Stimulated activated memory B cell treated with anti-CD40 and anti-IgM and Interleukin-4, amounts not matched to agents 10 μg/mL and 1 μg/mL and 100 μg/mL, for 72 hours (primary cell): ENCODE data around the gene KRT86.
"Not testable (repeated sequence)": the region's sequence is repeated elsewhere in the genome, so short reads cannot be mapped to it uniquely, and the experiment has no call there.

Source experiments
- ATAC-seq: fragments of 150-1000 bp; cut with Tn5 transposase; 2 replicates; pipeline ENCODE4 v1.10.0; 2021
- H3K27ac Mint-ChIP-seq: one replicate; pipeline ENCODE4 v1.8.0; 2022; ENCODE audit warnings: mild to moderate bottlenecking, mixed read lengths
- H3K27me3 Mint-ChIP-seq: one replicate; pipeline ENCODE4 v1.8.0; 2022; ENCODE audit warnings: mixed read lengths
- H3K36me3 Mint-ChIP-seq: one replicate; pipeline ENCODE4 v1.8.0; 2022; ENCODE audit warnings: mixed read lengths
- H3K4me1 Mint-ChIP-seq: one replicate; pipeline ENCODE4 v1.8.0; 2022; ENCODE audit warnings: mixed read lengths
- H3K4me3 Mint-ChIP-seq: one replicate; pipeline ENCODE4 v1.8.0; 2022; ENCODE audit warnings: mild to moderate bottlenecking, moderate library complexity, mixed read lengths
- H3K9me3 Mint-ChIP-seq: one replicate; pipeline ENCODE4 v1.8.0; 2022; ENCODE audit warnings: mixed read lengths

KRT86 gene

GRCh38 chr12:52235001-52235764 lies 39.3 kb upstream of the KRT86 start:
- Mint-ChIP-seq H3K4me3 (no peak overlapping the region), H3K27ac (no peak overlapping the region), H3K4me1 (no peaks in the 10 kb centered on the region), H3K36me3 (no peaks in the 10 kb centered on the region), H3K9me3 (no peaks in the 10 kb centered on the region), H3K27me3 (peaks cover 56% of the 10 kb centered on the region)
- no peak for ATAC-seq

DNA sequence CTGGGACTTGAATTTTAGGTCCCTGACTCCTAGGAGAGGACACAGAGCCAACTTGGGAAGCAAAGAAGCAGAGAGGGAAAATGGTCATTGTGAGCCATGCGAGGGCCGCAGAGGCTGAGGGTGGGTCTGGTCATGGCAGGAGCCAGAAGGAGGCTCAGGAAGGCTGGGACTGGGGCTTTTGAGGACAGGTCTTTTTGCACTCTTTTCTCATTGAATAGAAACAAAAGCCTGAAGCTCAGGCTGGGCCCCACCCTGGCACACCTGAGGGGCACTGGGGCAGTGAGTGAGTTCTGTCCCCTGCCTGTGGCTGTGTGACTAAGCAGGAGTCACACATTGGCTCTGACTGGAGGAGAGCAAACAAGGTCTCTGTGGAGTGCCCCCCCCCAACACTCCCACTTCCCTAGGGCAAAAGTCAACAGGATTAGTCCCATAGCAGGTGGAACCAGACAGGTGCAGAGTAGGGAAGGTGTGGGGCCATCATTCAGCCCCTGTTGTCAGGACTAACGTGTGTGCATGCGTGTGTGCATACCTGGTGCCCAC lies 38.6 kb upstream of the KRT86 start:
- H3K27me3 Mint-ChIP-seq = peaks cover 49% of the 10 kb centered on the region
- H3K27ac Mint-ChIP-seq = no peak overlapping the region
- ATAC-seq = no peak
- H3K9me3 Mint-ChIP-seq = no peaks in the 10 kb centered on the region
- H3K4me1 Mint-ChIP-seq = no peaks in the 10 kb centered on the region
- H3K4me3 Mint-ChIP-seq = no peak overlapping the region
- no peaks in the 10 kb centered on the region for H3K36me3 Mint-ChIP-seq

DNA sequence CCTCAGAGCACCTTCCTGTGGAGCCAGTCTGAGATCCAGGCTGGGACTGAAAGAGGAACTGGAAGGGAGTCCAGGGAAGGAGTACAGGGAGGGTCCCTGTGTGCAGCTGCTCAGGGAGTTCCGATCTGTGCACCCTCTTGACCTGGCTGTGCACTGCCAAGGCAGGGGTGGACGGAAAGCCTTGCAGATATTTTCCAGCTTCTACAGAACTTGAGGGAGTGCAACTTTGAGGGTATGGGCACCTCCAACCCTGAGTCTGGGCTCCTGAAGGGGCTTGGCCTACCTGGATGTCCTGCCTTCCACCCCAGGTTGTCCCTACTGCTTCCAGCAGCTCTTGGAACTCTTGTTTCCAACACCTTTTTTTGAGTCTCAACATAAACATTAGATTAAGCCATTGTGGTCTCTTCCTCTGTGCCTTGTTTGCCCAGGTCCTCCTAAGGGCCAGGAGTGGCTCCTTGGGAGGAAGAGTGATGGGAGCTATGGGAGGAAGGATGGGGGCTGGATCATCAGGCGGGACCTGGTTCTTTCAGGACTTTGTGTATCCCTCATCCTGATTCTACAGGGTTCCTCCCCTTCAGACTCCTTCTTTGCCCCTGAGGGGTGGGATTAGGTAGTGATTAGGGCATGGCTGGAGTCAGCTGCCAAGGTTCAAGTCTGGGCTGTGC lies 37.9 kb upstream of the KRT86 start:
- H3K9me3 Mint-ChIP-seq = no peaks in the 10 kb centered on the region
- H3K27ac Mint-ChIP-seq = no peak overlapping the region
- H3K36me3 Mint-ChIP-seq = no peaks in the 10 kb centered on the region
- ATAC-seq = no peak
- no peaks in the 10 kb centered on the region for H3K4me1 Mint-ChIP-seq
- H3K4me3 Mint-ChIP-seq = no peak overlapping the region
- H3K27me3 Mint-ChIP-seq = peaks cover 43% of the 10 kb centered on the region

GRCh38 chr12:52238207-52238840 lies 36.1 kb upstream of the KRT86 start:
- Mint-ChIP-seq H3K27ac (no peak overlapping the region), H3K4me3 (no peak overlapping the region), H3K4me1 (peaks cover under 1% of the 10 kb centered on the region), H3K9me3 (no peaks in the 10 kb centered on the region), H3K36me3 (no peaks in the 10 kb centered on the region), H3K27me3 (peaks cover 35% of the 10 kb centered on the region)
- no peak for ATAC-seq

DNA sequence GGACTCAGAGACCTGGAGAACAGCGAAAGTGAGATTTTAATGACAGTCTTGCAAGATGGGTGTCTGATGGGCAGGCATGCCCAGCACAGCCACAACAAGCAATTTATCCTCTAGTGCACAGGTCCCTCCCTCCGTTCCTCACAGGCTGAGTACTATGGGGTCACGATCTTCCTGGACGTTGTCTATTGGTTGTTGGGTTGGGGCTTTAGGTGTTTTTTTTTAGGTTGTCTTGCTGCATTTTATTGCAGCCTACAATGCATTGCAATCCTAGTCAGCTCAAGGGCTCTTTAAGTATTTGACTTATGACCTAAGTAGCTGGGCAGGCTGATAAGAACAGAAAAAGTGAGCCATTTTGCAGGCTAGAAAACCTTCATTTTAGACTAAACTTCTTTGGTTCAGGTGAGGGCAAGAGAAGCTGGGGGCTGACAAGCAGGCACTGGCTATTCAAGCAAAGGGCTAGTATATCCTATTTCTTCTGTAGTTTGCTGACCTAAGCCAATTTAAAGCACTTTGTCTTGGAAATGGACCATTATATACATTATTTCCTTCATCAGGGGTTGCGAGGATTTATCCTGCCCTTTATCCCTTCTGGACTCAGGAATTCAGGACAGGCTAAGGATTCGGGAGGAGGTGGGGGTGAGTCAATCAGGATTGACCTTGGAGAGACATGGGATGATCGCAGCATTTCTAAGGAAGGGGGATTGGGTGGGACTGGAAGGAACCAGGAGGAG lies 35.4 kb upstream of the KRT86 start:
- Mint-ChIP-seq H3K4me1 (peaks cover 8% of the 10 kb centered on the region), H3K27me3 (peaks cover 35% of the 10 kb centered on the region), H3K9me3 (no peaks in the 10 kb centered on the region), H3K27ac (no peak overlapping the region), H3K4me3 (no peak overlapping the region), H3K36me3 (no peaks in the 10 kb centered on the region)
- no peak for ATAC-seq

- Mint-ChIP-seq H3K27me3 (peaks cover 32% of the 10 kb centered on the region), H3K4me3 (no peak overlapping the region), H3K4me1 (peaks cover 15% of the 10 kb centered on the region), H3K9me3 (no peaks in the 10 kb centered on the region), H3K36me3 (no peaks in the 10 kb centered on the region), H3K27ac (no peak overlapping the region)
- ATAC-seq = no peak
These were observed 34.7 kb upstream of the KRT86 start for GRCh38 chr12:52239767-52240166.

DNA sequence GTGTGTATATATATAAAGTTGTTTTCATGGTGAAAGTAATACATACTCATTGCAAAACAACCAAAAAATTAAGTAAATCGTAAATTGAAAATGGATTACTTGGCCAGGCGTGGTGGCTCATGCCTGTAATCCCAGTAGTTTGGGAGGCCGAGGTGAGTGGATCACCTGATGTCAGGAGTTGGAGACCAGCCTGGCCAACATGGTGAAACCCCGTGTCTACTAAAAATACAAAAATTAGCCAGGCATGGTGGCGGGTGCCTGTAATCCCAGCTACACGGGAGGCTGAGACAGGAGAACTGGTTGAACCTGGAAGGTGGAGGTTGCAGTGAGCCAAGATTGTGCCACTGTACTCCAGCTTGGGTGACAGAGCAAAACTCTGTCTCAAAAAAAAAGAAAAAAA lies 34.2 kb upstream of the KRT86 start:
- H3K27ac Mint-ChIP-seq, H3K4me3 Mint-ChIP-seq, ATAC-seq: not testable (repeated sequence)

GRCh38 chr12:52241205-52241842 lies 33.1 kb upstream of the KRT86 start:
- no peak for ATAC-seq
- no peak overlapping the region for H3K4me3 Mint-ChIP-seq
- H3K4me1 Mint-ChIP-seq = peaks cover 19% of the 10 kb centered on the region
- H3K36me3 Mint-ChIP-seq = no peaks in the 10 kb centered on the region
- H3K9me3 Mint-ChIP-seq = no peaks in the 10 kb centered on the region
- H3K27ac Mint-ChIP-seq = no peak overlapping the region
- peaks cover 26% of the 10 kb centered on the region for H3K27me3 Mint-ChIP-seq

More for the DNA sequence above, 34.2 kb upstream of the KRT86 start:
- H3K36me3 Mint-ChIP-seq, H3K9me3 Mint-ChIP-seq: not testable (repeated sequence)
- peaks cover 27% of the 10 kb centered on the region for H3K27me3 Mint-ChIP-seq
- H3K4me1 Mint-ChIP-seq = peaks cover 15% of the 10 kb centered on the region

DNA sequence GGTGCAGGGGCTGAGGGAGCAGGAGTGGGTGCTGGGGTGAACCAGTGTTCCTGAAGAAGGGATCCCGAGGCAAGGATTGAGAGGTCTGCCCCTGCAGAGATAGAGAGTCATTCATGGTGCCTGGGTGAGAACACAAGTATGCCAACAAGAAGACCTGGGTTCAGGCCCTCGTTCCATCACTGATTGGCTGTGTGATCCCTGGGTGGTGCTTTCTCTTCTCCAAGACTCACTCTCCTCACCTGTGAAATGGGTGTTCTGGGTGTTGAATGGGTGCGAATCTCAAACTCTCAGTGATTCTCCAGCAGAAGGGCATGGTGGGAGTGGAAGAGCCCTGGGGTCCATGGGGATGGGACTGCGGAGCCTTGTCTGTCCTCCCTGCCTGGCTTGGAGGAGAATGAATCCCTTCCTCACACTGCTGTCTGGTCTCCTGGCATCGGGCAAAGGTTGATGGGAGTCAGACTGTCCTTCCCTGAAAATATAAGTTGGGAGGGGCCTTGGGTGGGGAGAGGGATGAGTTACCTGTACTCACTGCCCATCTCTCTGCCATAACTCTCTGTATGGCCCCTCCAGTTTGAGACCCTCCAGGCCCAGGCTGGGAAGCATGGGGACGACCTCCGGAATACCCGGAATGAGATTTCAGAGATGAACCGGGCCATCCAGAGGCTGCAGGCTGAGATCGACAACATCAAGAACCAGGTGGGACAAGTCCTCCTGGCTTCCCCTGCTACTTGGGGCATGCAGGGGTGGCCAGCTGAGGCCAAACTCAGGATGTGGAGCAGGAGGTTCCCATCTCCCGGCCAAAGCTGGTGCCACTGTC lies 31.8 kb upstream of the KRT86 start:
- Mint-ChIP-seq H3K27me3 (peaks cover 38% of the 10 kb centered on the region), H3K27ac (no peak overlapping the region), H3K36me3 (no peaks in the 10 kb centered on the region), H3K4me1 (peaks cover 21% of the 10 kb centered on the region), H3K9me3 (no peaks in the 10 kb centered on the region), H3K4me3 (no peak overlapping the region)
- no peak for ATAC-seq

DNA sequence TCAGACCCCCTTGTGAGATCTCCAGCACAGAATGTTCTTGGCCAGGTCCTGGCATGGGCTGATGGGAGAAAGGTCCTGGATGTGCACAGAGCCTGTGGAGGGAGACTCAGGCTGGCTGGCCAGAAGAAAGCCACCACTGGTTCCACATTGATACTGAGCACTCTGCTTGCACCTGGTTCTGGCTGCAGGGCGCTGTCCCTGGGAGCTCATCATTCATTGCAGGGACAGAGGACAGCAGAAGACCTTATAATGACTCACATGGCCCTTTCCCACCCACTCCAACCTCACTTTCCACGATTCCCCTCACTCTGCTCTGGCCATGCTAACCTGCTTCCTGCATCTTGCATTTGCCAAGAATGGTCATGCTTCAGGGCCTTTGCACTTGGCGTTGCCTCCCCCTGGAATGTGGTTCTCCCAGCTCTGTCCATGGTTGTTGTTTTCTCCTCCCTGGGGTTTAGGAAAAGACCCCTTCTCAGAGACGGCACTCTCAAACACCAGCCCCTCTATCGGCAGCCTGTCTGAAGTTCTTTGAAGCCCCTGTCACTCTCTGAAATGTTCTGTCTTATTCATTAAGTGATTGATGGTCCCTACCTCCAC lies 31.1 kb upstream of the KRT86 start:
- H3K36me3 Mint-ChIP-seq = no peaks in the 10 kb centered on the region
- no peak overlapping the region for H3K4me3 Mint-ChIP-seq
- no peaks in the 10 kb centered on the region for H3K9me3 Mint-ChIP-seq
- H3K27ac Mint-ChIP-seq = peak overlapping the region; percentile 81
- H3K4me1 Mint-ChIP-seq = peaks cover 21% of the 10 kb centered on the region
- peaks cover 45% of the 10 kb centered on the region for H3K27me3 Mint-ChIP-seq
- ATAC-seq = no peak

GRCh38 chr12:52243856-52244614 lies 30.4 kb upstream of the KRT86 start:
- peaks cover 52% of the 10 kb centered on the region for H3K27me3 Mint-ChIP-seq
- ATAC-seq = peak; percentile 92
- H3K27ac Mint-ChIP-seq = peak overlapping the region; percentile 81
- H3K36me3 Mint-ChIP-seq = no peaks in the 10 kb centered on the region
- H3K4me3 Mint-ChIP-seq = peak overlapping the region; percentile 63
- no peaks in the 10 kb centered on the region for H3K9me3 Mint-ChIP-seq
- H3K4me1 Mint-ChIP-seq = peaks cover 21% of the 10 kb centered on the region

- peak; percentile 1 for ATAC-seq
- peaks cover 24% of the 10 kb centered on the region for H3K4me1 Mint-ChIP-seq
- peak overlapping the region; percentile 81 for H3K27ac Mint-ChIP-seq
- peak overlapping the region; percentile 63 for H3K4me3 Mint-ChIP-seq
- peaks cover 57% of the 10 kb centered on the region for H3K27me3 Mint-ChIP-seq
- no peaks in the 10 kb centered on the region for H3K36me3 Mint-ChIP-seq
- no peaks in the 10 kb centered on the region for H3K9me3 Mint-ChIP-seq
These were observed 29.8 kb upstream of the KRT86 start for GRCh38 chr12:52244615-52244994.

- no peak for ATAC-seq
- Mint-ChIP-seq H3K9me3 (no peaks in the 10 kb centered on the region), H3K27ac (no peak overlapping the region), H3K4me1 (peaks cover 30% of the 10 kb centered on the region), H3K4me3 (no peak overlapping the region), H3K27me3 (peaks cover 65% of the 10 kb centered on the region), H3K36me3 (no peaks in the 10 kb centered on the region)
These were observed 29.0 kb upstream of the KRT86 start for GRCh38 chr12:52245259-52245961.
